Gastrocnemius medialis (tissue), 4 donors: ENCODE results near the gene PTPRT. TPM values are rescaled to one million over a fixed set of nuclear protein-coding genes. Genes with fewer than 3 reads are reported as not detected.

Source experiments
- ATAC-seq, 2 donors: fragments of 150-250 bp; one replicate each; pipeline ENCODE4 v1.9.1; 2016
- DNase-seq, 2 donors: peaks; one replicate each; pipeline ENCODE4 v3.0.0-alpha.2; 2019
- H3K27ac ChIP-seq, 4 donors: fragments of 200-600 bp; sonication (generic); 1 replicate in 1 of 4; 2 replicates in 3 of 4; pipeline ENCODE4 v1.5.1; 2016 to 2018; ENCODE audit warnings: mild to moderate bottlenecking in 2 of 4, moderate library complexity in 1 of 4
- H3K27me3 ChIP-seq, 3 donors: fragments of 200-600 bp; sonication (generic) in 2 of 3; 1 replicate in 1 of 3; 2 replicates in 2 of 3; pipeline versions ENCODE4 v1.5.1 to v1.6.0; 2016 to 2019; ENCODE audit warnings: mild to moderate bottlenecking in 1 of 3, moderate library complexity in 1 of 3
- H3K36me3 ChIP-seq, 2 donors: fragments of 200-600 bp; sonication (generic) in 1 of 2; one replicate each; pipeline ENCODE4 v1.5.1; 2017 to 2018
- H3K4me1 ChIP-seq, 2 donors: fragments of 200-600 bp; sonication (generic) in 1 of 2; one replicate each; pipeline ENCODE4 v1.5.1; 2016 to 2017; ENCODE audit warnings: mild to moderate bottlenecking in 2 of 2
- H3K4me3 ChIP-seq, 4 donors: fragments of 200-600 bp; sonication (generic) in 3 of 4; 1 replicate in 1 of 4; 2 replicates in 3 of 4; pipeline ENCODE4 v1.5.1; 2016 to 2019; ENCODE audit warnings: mild to moderate bottlenecking in 2 of 4
- H3K9me3 ChIP-seq, 3 donors: fragments of 200-600 bp; sonication (generic) in 2 of 3; 1 replicate in 1 of 3; 2 replicates in 2 of 3; pipeline ENCODE4 v1.5.1; 2016 to 2019
- CTCF ChIP-seq, 5 experiments: fragments of 450-650 bp in 3 of 5; fragments of 200-600 bp in 2 of 5; sonication (generic) in 2 of 5; IDR thresholded peaks in 4 of 5; conservative IDR thresholded peaks in 1 of 5; 1 replicate in 4 of 5; 2 replicates in 1 of 5; pipeline ENCODE4 v1.5.1; 2016 to 2019; ENCODE audit warnings: antibody characterized with exemption in 5 of 5, mild to moderate bottlenecking in 3 of 5, moderate library complexity in 3 of 5
- POLR2A ChIP-seq, 2 donors: fragments of 450-650 bp; IDR thresholded peaks; one replicate each; pipeline ENCODE4 v1.6.1; 2017; ENCODE audit warnings: antibody characterized with exemption in 2 of 2, mild to moderate bottlenecking in 2 of 2, moderate library complexity in 2 of 2
- in situ Hi-C, 4 donors: fragments of 200-750 bp; cut with MboI; loops; one replicate each; pipeline versions ENCODE4 v1.15.0 to v1.8.0; 2017; ENCODE audit warnings: low sequenced_read_pairs in 4 of 4
- intact Hi-C: fragments of 100-400 bp; cut with DNase I; formaldehyde crosslinking; loops from one replicate; pipeline ENCODE4 v1.15.1; 2023; ENCODE audit warnings: low total_unique reads
- total RNA-seq, 4 donors: library from RNA; depleted of rRNA; stranded (reverse); fragments of >200 nt; gene quantifications; one replicate each; pipeline versions ENCODE4 v1.1.0 to v1.2.3, GENCODE V29; 2016

Gene PTPRT
- total RNA-seq, 4 donors from 2014 or later: not detected

- no peaks in the 10 kb centered on the region for H3K36me3 ChIP-seq
- in situ Hi-C loops (no loop called here), intact Hi-C loops (no loop called here)
- no peak overlapping the region for H3K27ac ChIP-seq
- DNase-seq: no peak
- H3K27me3 ChIP-seq: no peaks in the 10 kb centered on the region
- H3K4me1 ChIP-seq: no peaks in the 10 kb centered on the region
- H3K9me3 ChIP-seq: no peaks in the 10 kb centered on the region
- ATAC-seq: no peak
- H3K4me3 ChIP-seq: no peak overlapping the region
- TF ChIP-seq POLR2A (IDR thresholded peaks at IDR 0.05) (no peak), CTCF (IDR thresholded peaks at IDR 0.05 in 4 of 5, conservative IDR thresholded peaks at IDR 0.05 in 1 of 5) (no peak)
Observed at GRCh38 chr20:42134265-42135098, 1055.2 kb downstream of the PTPRT start.

GRCh38 chr20:42130810-42131596 is 1058.7 kb downstream of the PTPRT start:
- in situ Hi-C loops: no loop called here

GRCh38 chr20:42125426-42125825 is 1064.3 kb downstream of the PTPRT start:
- Histone ChIP-seq H3K9me3 (no peaks in the 10 kb centered on the region), H3K27me3 (no peaks in the 10 kb centered on the region), H3K27ac (no peak overlapping the region), H3K4me1 (no peaks in the 10 kb centered on the region), H3K4me3 (no peak overlapping the region), H3K36me3 (no peaks in the 10 kb centered on the region)
- intact Hi-C loops: no loop called here
- TF ChIP-seq CTCF (IDR thresholded peaks at IDR 0.05 in 4 of 5, conservative IDR thresholded peaks at IDR 0.05 in 1 of 5): no peak
- no peak for DNase-seq
- in situ Hi-C loops: no loop called here
- ATAC-seq: no peak

More at GRCh38 chr20:42130810-42131596, 1058.7 kb downstream of the PTPRT start:
- Histone ChIP-seq H3K4me3 (no peak overlapping the region), H3K27ac (no peak overlapping the region), H3K4me1 (no peaks in the 10 kb centered on the region), H3K27me3 (no peaks in the 10 kb centered on the region), H3K9me3 (no peaks in the 10 kb centered on the region), H3K36me3 (no peaks in the 10 kb centered on the region)
- intact Hi-C loops: no loop called here
- ATAC-seq: no peak
- TF ChIP-seq POLR2A (IDR thresholded peaks at IDR 0.05): no peak
- no peak for TF ChIP-seq CTCF (IDR thresholded peaks at IDR 0.05 in 4 of 5, conservative IDR thresholded peaks at IDR 0.05 in 1 of 5)
- no peak for DNase-seq

GRCh38 chr20:42123981-42124473 is 1065.7 kb downstream of the PTPRT start:
- no peaks in the 10 kb centered on the region for H3K36me3 ChIP-seq
- intact Hi-C loops: no loop called here
- ATAC-seq: no peak
- in situ Hi-C loops: no loop called here
- H3K9me3 ChIP-seq: no peaks in the 10 kb centered on the region
- H3K4me3 ChIP-seq: no peak overlapping the region
- no peak overlapping the region for H3K27ac ChIP-seq
- H3K4me1 ChIP-seq: no peaks in the 10 kb centered on the region
- no peak for DNase-seq
- no peaks in the 10 kb centered on the region for H3K27me3 ChIP-seq
- TF ChIP-seq CTCF (IDR thresholded peaks at IDR 0.05 in 4 of 5, conservative IDR thresholded peaks at IDR 0.05 in 1 of 5): no peak
- TF ChIP-seq POLR2A (IDR thresholded peaks at IDR 0.05): no peak
